ENCODE results near the gene PDE6C.

- TF ChIP-seq KAT7 (CRISPR knock-in tag; IDR thresholded peaks at IDR 0.05; ENCODE audit: borderline replicate concordance) = no peak
- no peak for TF ChIP-seq NR3C1 (CRISPR knock-in tag; conservative IDR thresholded peaks at IDR 0.05; ENCODE audit: low read depth)
- TF ChIP-seq MAX (CRISPR knock-in tag; IDR thresholded peaks at IDR 0.05) = no peak
- TF ChIP-seq EMX1 (CRISPR knock-in tag; IDR thresholded peaks at IDR 0.05) = no peak
- TF ChIP-seq IRF1 (CRISPR knock-in tag; IDR thresholded peaks at IDR 0.05) = no peak
- no peak for TF ChIP-seq PREB (CRISPR knock-in tag; IDR thresholded peaks at IDR 0.05; ENCODE audit: borderline replicate concordance)
- TF ChIP-seq ETV6 (CRISPR knock-in tag; IDR thresholded peaks at IDR 0.05) = no peak
- no peak for TF ChIP-seq ZNF138 (CRISPR knock-in tag; conservative IDR thresholded peaks at IDR 0.05)
- TF ChIP-seq ZNF512 (CRISPR knock-in tag; IDR thresholded peaks at IDR 0.05; ENCODE audit: borderline replicate concordance) = no peak
- TF ChIP-seq HMGXB4 (CRISPR knock-in tag; IDR thresholded peaks at IDR 0.05) = no peak
- TF ChIP-seq CREM (CRISPR knock-in tag; IDR thresholded peaks at IDR 0.05) = no peak
- TF ChIP-seq SMAD3 (CRISPR knock-in tag; IDR thresholded peaks at IDR 0.05; ENCODE audit: borderline replicate concordance) = no peak
- TF ChIP-seq ATF3 (CRISPR knock-in tag; conservative IDR thresholded peaks at IDR 0.05) = no peak
These were observed 91.5 kb downstream of the PDE6C start for GRCh38 chr10:93703841-93704240.
